ENCODE results near the gene UGT1A10.

UGT1A10 gene

GRCh38 chr2:233803994-233804393 lies 167.7 kb downstream of the UGT1A10 start:
- no peak for DNase-seq (ENCODE audit: low spot score)

GRCh38 chr2:233807215-233807865 lies 171.1 kb downstream of the UGT1A10 start:
- DNase-seq (ENCODE audit: low spot score), result no peak

- no peak for DNase-seq (ENCODE audit: low spot score)
Observed at GRCh38 chr2:233807966-233808935, 172.0 kb downstream of the UGT1A10 start.

GRCh38 chr2:233810385-233810784 lies 174.1 kb downstream of the UGT1A10 start:
- no peak for DNase-seq (ENCODE audit: low spot score)

- no peak for DNase-seq (ENCODE audit: low spot score)
Observed at GRCh38 chr2:233811087-233811486, 174.8 kb downstream of the UGT1A10 start.

- no peak for DNase-seq (ENCODE audit: low spot score)
Observed at GRCh38 chr2:233811732-233812131, 175.5 kb downstream of the UGT1A10 start.

- no peak for DNase-seq (ENCODE audit: low spot score)
Observed at GRCh38 chr2:233813236-233814055, 177.2 kb downstream of the UGT1A10 start.

GRCh38 chr2:233814056-233814835 lies 178.0 kb downstream of the UGT1A10 start:
- no peak for DNase-seq (ENCODE audit: low spot score)

- DNase-seq (ENCODE audit: low spot score), result no peak
Observed at GRCh38 chr2:233815861-233816260, 179.6 kb downstream of the UGT1A10 start.

GRCh38 chr2:233816334-233816733 lies 180.1 kb downstream of the UGT1A10 start:
- DNase-seq (ENCODE audit: low spot score), result no peak

GRCh38 chr2:233816771-233817170 lies 180.5 kb downstream of the UGT1A10 start:
- DNase-seq (ENCODE audit: low spot score), result no peak

- no peak for DNase-seq (ENCODE audit: low spot score)
Observed at GRCh38 chr2:233817361-233817911, 181.2 kb downstream of the UGT1A10 start.

GRCh38 chr2:233817995-233818638 lies 181.9 kb downstream of the UGT1A10 start:
- DNase-seq (ENCODE audit: low spot score), result no peak

- no peak for DNase-seq (ENCODE audit: low spot score)
Observed at GRCh38 chr2:233818639-233819621, 182.7 kb downstream of the UGT1A10 start.

- peak; percentile 36 for DNase-seq (ENCODE audit: low spot score)
Observed at GRCh38 chr2:233819884-233820773, 183.9 kb downstream of the UGT1A10 start.

GRCh38 chr2:233820774-233821105 lies 184.5 kb downstream of the UGT1A10 start:
- no peak for DNase-seq (ENCODE audit: low spot score)

GRCh38 chr2:233821196-233821595 lies 184.9 kb downstream of the UGT1A10 start:
- DNase-seq (ENCODE audit: low spot score), result no peak

GRCh38 chr2:233821709-233822100 lies 185.5 kb downstream of the UGT1A10 start:
- DNase-seq (ENCODE audit: low spot score), result no peak

Data from GM03348 (cell line).